Smooth muscle cell (in vitro differentiated cells): ENCODE results near the gene SLC25A1. TPM values are rescaled to one million over a fixed set of nuclear protein-coding genes. Genes with fewer than 3 reads are reported as not detected.

ENCODE experiments used
- DNase-seq: peaks from one replicate; lab custom pipeline; 2025; ENCODE audit not compliant: unreplicated experiment; lab: John Stamatoyannopoulos, UW
- H2AFZ ChIP-seq: fragments of 200-600 bp; sonication (generic); 2 replicates; pipeline ENCODE4 v1.6.0; 2016; ENCODE audit warnings: antibody characterized with exemption, low read depth, mild to moderate bottlenecking
- H3F3A ChIP-seq: fragments of 200-600 bp; sonication (generic); 2 replicates; pipeline ENCODE4 v1.6.0; 2017; ENCODE audit warnings: antibody characterized with exemption, low read depth
- H3K27ac ChIP-seq: fragments of 200-600 bp; sonication (generic); 2 replicates; pipeline ENCODE4 v1.5.1; 2016; ENCODE audit warnings: low read depth, mild to moderate bottlenecking
- H3K27me3 ChIP-seq: fragments of 200-600 bp; sonication (generic); 2 replicates; pipeline ENCODE4 v1.6.1; 2016; ENCODE audit warnings: low read depth, mild to moderate bottlenecking
- H3K36me3 ChIP-seq: fragments of 200-600 bp; sonication (generic); 2 replicates; pipeline ENCODE4 v1.5.1; 2016; ENCODE audit warnings: low read depth
- H3K4me1 ChIP-seq: fragments of 200-600 bp; sonication (generic); 2 replicates; pipeline ENCODE4 v1.5.1; 2016; ENCODE audit warnings: low read depth
- H3K4me2 ChIP-seq: fragments of 200-600 bp; sonication (generic); 2 replicates; pipeline ENCODE4 v1.6.0; 2016; ENCODE audit warnings: mild to moderate bottlenecking
- H3K4me3 ChIP-seq: fragments of 200-600 bp; sonication (generic); 2 replicates; pipeline ENCODE4 v1.5.1; 2016; ENCODE audit warnings: mild to moderate bottlenecking
- H3K79me2 ChIP-seq: fragments of 200-600 bp; sonication (generic); 2 replicates; pipeline ENCODE4 v1.6.0; 2016; ENCODE audit warnings: low read depth, mild to moderate bottlenecking
- H3K9ac ChIP-seq: fragments of 200-600 bp; sonication (generic); 2 replicates; pipeline ENCODE4 v1.6.0; 2016; ENCODE audit warnings: low read depth
- H3K9me3 ChIP-seq: fragments of 200-600 bp; sonication (generic); replicated peaks from 2 replicates; pipeline ENCODE4 v1.5.1; 2016; ENCODE audit warnings: low read depth
- H4K20me1 ChIP-seq: fragments of 200-600 bp; sonication (generic); 2 replicates; pipeline ENCODE4 v1.6.0; 2016; ENCODE audit warnings: low read depth
- WGBS: methylation state at CpG from one replicate; pipeline ENCODE4 v1.1.7; 2016; ENCODE audit warnings: low lambda C conversion rate; 5-methylcytosine and 5-hydroxymethylcytosine counted together
- polyA plus RNA-seq: library from polyadenylated mRNA; unstranded; fragments of >200 nt; fragmentation: Nextera tagmentation; extraction: Ambion mirVana; gene quantifications from 2 replicates; pipeline ENCODE4 v1.2.1, GENCODE V29; 2016
- total RNA-seq: library from RNA; depleted of rRNA; stranded (reverse); fragments of >200 nt; gene quantifications from 2 replicates; pipeline ENCODE4 v1.2.3, GENCODE V29; 2014
- TF ChIP-seq, protein P1 (sequence below): fragments of 200-600 bp; sonication (generic); IDR thresholded peaks from 2 replicates; pipeline ENCODE4 v1.5.1; 2017; ENCODE audit warnings: borderline replicate concordance, mild to moderate bottlenecking, antibody characterized with exemption; ENCODE audit not compliant: insufficient read depth, poor library complexity, severe bottlenecking

Gene SLC25A1
- total and polyA plus RNA-seq, 2 experiments from 2014 or later: 56.5 to 204 TPM

- Histone ChIP-seq H3K4me1 (no peaks in the 10 kb centered on the region), H2AFZ (no peak overlapping the region), H3K27me3 (no peaks in the 10 kb centered on the region), H4K20me1 (no peaks in the 10 kb centered on the region), H3K79me2 (no peaks in the 10 kb centered on the region), H3K36me3 (no peaks in the 10 kb centered on the region), H3K4me3 (no peak overlapping the region), H3K27ac (no peak overlapping the region), H3K9me3 (no peaks in the 10 kb centered on the region), H3K9ac (no peak overlapping the region), H3K4me2 (no peak overlapping the region), H3F3A (no peaks in the 10 kb centered on the region)
- WGBS: 96% methylated on average over 10 of the region's 10 CpGs
- DNase-seq: no peak
- TF ChIP-seq, protein P1, sequence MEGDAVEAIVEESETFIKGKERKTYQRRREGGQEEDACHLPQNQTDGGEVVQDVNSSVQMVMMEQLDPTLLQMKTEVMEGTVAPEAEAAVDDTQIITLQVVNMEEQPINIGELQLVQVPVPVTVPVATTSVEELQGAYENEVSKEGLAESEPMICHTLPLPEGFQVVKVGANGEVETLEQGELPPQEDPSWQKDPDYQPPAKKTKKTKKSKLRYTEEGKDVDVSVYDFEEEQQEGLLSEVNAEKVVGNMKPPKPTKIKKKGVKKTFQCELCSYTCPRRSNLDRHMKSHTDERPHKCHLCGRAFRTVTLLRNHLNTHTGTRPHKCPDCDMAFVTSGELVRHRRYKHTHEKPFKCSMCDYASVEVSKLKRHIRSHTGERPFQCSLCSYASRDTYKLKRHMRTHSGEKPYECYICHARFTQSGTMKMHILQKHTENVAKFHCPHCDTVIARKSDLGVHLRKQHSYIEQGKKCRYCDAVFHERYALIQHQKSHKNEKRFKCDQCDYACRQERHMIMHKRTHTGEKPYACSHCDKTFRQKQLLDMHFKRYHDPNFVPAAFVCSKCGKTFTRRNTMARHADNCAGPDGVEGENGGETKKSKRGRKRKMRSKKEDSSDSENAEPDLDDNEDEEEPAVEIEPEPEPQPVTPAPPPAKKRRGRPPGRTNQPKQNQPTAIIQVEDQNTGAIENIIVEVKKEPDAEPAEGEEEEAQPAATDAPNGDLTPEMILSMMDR: no peak
These were observed 19.7 kb upstream of the SLC25A1 start for GRCh38 chr22:19197997-19198865.

GRCh38 chr22:19196841-19197612, 18.5 kb upstream of the SLC25A1 start:
- Histone ChIP-seq H3K9me3 (no peaks in the 10 kb centered on the region), H3K4me3 (no peak overlapping the region), H3F3A (no peaks in the 10 kb centered on the region), H3K79me2 (no peaks in the 10 kb centered on the region), H3K4me1 (no peaks in the 10 kb centered on the region), H3K9ac (no peak overlapping the region), H4K20me1 (no peaks in the 10 kb centered on the region), H3K4me2 (no peak overlapping the region), H3K27me3 (no peaks in the 10 kb centered on the region), H3K27ac (no peak overlapping the region), H2AFZ (no peak overlapping the region), H3K36me3 (no peaks in the 10 kb centered on the region)
- WGBS: 84% methylated on average over 11 of the region's 11 CpGs
- DNase-seq: no peak
- TF ChIP-seq, protein P1: no peak

DNA sequence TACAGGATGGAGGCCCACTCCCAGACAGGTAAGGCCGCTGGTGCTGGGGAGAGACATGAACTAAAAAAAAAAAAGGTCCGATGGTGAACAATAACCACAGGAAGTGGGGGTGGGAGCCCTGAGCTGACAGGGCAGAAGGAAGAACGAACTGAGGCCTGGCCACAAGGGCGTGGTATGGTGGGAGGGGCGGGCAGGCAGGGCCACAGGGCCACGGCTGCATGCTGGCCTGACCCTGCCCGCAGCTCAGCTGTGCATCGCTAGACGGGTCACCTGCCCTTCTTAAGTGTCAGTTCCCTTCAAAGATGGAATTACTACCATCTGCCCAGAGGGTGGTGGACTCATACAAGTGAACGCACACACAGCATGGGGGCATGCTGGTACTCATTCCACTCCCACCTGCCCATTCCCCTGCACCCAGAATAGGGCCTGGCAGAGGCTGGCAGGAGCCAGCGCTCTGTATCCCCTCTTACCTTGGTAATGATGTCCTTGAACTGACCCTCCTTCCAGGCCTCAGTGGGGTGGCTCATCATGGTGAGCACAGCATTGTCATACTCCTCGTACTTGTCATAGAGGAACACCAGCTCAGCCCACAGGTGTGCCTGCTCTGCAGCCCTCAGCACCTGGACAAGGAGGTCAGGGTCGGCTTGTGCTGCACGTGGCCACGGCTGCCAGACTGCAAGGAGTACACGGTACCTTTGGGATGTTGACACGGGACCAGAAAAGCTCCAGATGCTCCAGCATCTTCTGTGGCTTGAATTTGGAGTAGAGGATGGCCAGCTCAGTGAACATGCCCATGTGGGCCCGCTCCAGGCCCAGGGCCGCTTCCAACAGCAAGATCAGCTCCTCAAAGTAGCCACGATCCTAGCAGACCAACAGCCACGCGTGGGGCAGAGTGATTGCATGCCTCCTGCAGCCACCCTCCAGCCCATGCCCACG, 17.5 kb upstream of the SLC25A1 start:
- no peak for DNase-seq
- Histone ChIP-seq H3K27ac (no peak overlapping the region), H3K79me2 (no peaks in the 10 kb centered on the region), H3K9me3 (no peaks in the 10 kb centered on the region), H3K27me3 (no peaks in the 10 kb centered on the region), H2AFZ (no peak overlapping the region), H4K20me1 (no peaks in the 10 kb centered on the region), H3F3A (no peaks in the 10 kb centered on the region), H3K4me2 (no peak overlapping the region), H3K4me1 (no peaks in the 10 kb centered on the region), H3K9ac (no peak overlapping the region), H3K36me3 (no peaks in the 10 kb centered on the region), H3K4me3 (no peak overlapping the region)
- WGBS: 93% methylated on average over 23 of the region's 23 CpGs
- TF ChIP-seq, protein P1: no peak
